GM19324 (cell line): ENCODE data around the gene CYP46A1.
"Not testable (repeated sequence)": the region's sequence is repeated elsewhere in the genome, so short reads cannot be mapped to it uniquely, and the experiment has no call there.

Experiments
- ATAC-seq: cut with Tn5 transposase; IDR thresholded peaks from one replicate; pipeline ENCODE4 v1.9.1; 2021; ENCODE audit warnings: mild to moderate bottlenecking, moderate library complexity; ENCODE audit not compliant: unreplicated experiment, low FRiP score

The CYP46A1 gene

DNA sequence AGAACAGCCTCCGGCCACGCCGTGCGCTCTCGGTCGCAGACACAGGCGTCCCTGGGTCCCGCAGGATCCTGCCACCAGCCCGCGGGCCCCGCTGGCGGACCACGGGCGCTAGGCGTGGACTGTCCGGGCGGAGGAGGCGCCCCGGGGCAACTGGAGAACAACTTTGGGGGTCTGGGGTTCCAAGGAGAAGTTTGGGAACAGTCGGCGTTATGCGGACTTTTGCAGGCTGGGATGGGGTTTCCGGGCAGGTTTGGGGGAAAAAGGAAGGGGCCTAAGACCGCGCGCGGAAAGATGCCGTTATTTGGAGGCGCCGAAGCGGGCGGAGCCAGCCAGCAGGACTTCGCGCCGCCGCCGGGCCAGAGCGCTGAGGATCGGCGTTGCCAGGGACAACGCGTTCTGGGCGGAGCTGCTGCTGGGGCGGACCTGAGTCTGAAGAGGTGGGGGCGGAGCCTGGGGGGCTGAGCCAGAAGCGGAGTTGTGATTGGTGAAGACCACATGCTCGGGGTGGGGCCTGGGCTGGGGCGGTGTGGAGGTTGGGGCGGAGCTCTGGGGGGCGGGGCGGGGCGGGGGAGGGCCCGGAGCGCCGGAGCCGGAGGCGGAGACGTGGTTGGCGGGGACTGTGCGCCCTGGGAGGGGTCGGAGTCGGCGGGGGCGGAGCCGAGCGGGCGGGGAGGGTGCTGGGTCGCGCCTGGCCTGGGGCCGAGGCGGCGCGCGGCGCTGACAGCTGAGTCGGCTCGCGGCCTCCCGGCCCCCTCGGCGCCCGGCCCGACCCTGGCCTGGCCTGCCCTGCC is at the start of gene CYP46A1:
CYP46A1 (plus strand) TSS at position 680 of the 791 bp plus-strand sequence. CDS start 120 bp downstream, outside the sequence.
- ATAC-seq = peak; percentile 95

- no peak for ATAC-seq
These were observed 49.7 kb upstream of the CYP46A1 start for GRCh38 chr14:99634443-99634842.

- no peak for ATAC-seq
These were observed 49.0 kb upstream of the CYP46A1 start for GRCh38 chr14:99635116-99635515.

DNA sequence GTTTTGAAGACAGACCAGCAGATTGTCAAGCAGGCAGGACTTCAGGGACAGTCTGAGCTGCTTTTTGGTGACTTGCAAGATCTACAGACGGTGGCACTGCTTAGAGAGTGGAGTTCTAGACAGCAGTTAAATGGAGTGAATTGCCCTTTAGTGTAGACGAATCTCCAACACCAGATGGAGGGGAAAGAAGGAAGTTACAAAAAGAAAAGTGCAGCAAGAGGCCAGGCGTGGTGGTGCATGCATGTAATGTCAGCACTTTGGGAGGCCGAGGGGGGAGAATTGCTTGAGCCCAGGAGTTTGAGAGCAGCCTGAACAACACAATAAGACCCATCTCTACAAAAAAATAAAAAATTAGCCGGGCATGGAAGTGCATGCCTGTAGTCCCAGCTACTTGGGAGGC is 47.6 kb upstream of the CYP46A1 start:
- no peak for ATAC-seq

- ATAC-seq = no peak
These were observed 46.5 kb upstream of the CYP46A1 start for GRCh38 chr14:99637624-99638023.

- ATAC-seq = not testable (repeated sequence)
These were observed 41.3 kb upstream of the CYP46A1 start for GRCh38 chr14:99642771-99643170.

GRCh38 chr14:99643343-99643742 is 40.8 kb upstream of the CYP46A1 start:
- no peak for ATAC-seq

DNA sequence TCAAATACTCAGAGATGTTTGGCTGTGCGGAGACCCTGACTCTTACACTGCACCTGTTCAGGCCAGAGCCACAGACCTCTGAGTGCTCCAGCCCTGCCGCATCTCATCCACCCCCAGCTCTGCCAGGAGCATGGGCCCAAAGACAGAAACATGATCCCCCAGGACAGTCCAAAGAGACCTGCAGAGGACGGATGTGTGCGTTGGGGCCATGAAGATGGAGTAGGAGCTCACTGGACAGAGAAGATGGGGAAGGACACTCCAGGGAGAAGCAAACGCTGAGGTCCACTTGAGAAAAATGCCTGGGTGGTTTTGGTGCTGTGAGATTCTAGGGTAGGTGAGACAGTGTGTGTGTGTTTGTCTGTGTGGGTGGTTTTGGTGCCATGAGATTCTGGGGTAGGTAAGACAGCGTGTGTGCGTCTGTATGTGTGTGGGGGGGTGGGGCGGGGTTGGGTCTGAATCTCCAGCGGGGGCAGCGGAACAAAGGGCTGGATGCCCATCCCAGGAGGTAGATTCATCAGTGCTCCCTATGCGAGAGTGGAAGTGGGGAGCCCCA is 40.0 kb upstream of the CYP46A1 start:
- no peak for ATAC-seq

DNA sequence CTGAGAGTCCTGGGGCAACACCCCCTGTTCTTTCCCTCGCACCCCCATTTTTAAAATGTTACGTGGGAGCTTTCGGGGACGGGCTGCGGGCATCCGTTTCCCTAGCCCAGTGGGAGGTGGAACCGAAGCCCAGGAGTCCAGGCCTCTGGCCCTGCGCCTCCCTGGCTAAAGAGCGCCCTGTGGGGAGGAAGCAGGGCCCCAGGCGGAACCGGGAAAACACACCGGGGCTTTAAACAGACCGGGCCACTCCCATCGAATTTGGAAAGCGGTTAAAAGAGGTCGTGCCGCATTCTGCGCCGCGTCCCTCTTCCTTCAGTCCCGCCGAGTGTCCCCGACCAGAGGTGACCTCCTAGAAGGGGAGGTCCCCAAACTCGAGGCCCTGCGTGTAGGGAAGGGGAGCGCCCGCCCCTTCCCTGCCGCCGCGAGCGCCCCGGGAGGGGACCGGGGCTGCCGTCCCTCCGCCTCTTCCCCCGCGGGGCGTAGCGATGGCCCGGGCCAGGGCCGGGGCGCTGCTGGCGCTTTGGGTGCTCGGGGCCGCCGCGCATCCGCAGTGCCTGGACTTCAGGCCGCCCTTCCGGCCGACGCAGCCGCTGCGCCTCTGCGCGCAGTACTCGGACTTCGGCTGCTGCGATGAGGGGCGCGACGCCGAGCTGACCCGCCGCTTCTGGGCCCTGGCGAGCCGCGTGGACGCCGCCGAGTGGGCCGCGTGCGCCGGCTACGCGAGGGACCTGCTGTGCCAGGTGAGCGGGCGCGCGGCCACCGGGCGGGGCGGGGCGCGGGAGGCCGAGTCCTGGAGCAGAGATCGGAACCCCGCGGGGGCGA is 39.2 kb upstream of the CYP46A1 start, which contains the start of gene HHIPL1:
HHIPL1 (plus strand) TSS at position 407 of the 822 bp plus-strand sequence; CDS start at position 486, 79 bp downstream.
- no peak for ATAC-seq

GRCh38 chr14:99645545-99646505 is 38.3 kb upstream of the CYP46A1 start:
- no peak for ATAC-seq

- ATAC-seq = no peak
These were observed 36.7 kb upstream of the CYP46A1 start for GRCh38 chr14:99647411-99647810.

DNA sequence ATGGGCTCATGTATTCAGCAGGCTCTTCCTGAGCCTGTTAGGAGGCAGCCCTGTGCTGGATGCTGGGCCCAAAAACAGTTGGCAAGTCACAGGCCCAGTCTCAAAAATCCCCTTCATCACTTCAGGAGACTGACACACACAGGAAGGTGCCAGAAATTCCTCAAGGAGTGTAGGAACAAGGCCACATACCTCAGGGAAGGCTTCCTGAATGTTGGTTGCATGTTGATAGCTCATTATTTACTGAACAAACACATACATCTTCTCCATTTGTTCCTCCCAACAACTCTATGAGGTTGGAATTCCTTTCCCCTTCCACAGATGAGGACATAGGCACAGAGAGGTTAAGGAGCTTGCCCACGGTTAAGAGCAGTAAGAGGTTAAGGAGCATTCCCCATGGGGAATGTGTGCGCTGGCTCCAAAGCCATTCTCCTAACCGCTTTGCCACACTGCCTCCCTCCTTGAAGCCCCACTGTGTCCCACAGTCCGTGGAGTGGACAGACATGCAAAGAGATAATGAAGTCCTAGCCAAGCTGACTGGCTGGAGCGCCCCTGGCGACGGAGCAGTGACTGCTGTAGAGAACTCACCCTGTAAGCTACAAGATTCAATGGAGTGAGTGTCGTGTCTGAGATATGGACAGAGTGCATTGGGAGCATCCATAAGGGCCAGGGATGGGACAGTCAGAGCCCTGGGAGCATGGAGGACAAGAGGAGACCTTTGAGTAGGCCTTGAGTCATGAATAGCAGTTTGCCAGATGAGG is 35.9 kb upstream of the CYP46A1 start:
- no peak for ATAC-seq

DNA sequence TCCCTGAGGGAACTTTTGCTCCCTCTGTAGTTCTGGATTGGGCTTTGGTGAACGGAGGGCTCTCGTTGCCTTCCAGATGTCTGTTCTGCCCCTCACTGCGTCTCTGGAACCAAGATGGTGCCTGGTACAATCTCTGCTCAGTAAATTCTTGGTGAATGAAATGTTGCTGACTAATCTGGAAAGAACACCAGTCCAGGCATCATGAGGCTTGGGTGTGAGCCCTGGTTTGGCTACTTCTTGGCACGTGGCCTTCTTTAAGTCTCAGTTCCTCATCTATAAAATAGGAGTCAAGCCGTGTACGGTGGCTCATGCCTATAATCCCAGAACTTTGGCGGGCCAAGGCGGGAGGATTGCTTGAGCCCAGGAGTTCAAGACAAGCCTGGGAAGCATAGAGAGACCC is 34.9 kb upstream of the CYP46A1 start:
- no peak for ATAC-seq

GRCh38 chr14:99649643-99650042 is 34.5 kb upstream of the CYP46A1 start:
- no peak for ATAC-seq

DNA sequence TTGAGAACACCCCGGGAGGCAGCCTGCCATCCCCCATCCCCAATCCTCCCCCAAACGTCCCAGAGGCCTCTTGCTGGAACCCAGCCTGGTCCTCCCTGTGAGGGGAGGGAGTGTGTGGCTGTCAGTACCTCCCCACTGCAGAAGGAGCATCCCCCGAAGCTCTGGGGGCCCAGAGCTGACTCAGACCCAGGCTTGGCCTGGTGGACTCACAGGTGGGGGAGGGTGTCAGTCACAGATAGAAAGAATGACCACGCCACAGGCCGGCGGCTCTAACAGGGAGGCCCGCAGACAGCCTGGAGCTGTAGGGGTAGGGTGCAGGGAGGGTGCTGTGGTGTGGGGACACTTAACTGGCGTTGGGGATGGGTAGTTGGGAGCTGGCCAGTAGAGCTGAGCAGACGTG is 33.9 kb upstream of the CYP46A1 start:
- ATAC-seq = no peak

DNA sequence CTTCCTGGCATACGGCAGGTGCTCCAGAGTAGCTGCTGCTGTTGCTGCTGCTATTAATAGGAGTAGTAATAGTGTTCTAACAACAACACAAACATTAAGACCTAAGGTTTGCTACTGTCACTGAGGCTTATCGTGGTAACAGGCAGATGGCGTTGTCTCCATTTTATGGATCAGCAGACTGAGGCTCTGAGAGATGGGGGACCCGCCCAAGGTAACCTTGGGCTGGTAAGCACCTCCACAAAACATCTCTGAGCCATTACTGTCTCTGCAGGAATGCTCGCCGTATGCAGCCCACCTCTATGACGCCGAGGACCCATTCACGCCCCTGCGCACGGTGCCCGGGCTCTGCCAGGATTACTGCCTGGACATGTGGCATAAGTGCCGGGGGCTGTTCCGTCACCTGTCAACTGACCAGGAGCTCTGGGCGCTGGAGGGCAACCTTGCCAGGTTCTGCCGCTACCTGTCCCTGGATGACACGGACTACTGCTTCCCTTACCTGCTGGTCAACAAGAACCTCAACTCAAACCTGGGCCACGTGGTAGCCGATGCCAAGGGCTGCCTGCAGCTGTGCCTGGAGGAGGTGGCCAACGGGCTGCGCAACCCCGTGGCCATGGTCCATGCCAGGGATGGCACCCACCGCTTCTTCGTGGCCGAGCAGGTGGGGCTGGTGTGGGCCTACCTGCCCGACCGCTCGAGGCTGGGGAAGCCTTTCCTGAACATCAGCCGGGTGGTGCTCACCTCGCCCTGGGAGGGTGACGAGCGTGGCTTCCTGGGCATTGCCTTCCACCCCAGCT is 31.9 kb upstream of the CYP46A1 start:
- ATAC-seq = no peak

GRCh38 chr14:99654235-99654985 is 29.7 kb upstream of the CYP46A1 start:
- no peak for ATAC-seq

DNA sequence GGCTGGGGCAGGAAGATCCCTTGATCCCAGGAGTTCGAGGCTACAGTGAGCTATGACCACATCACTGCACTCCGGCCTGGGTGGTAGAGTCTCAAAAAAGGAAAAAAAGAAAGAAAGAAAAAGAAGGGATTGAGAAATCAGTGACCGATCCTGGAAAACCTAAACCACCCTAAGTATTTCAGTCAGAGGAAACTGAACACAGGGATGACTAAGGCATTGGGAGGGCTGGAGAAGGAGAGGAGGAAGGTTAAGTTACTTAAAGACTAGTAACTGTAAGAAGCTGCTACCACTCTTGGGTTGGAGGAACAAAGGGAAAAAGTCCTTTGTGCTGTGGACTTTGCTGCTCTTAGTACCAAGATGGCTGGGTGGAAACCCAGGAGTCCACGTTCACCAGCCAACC is 28.6 kb upstream of the CYP46A1 start:
- no peak for ATAC-seq
